Peyer's patch (tissue), 4 donors: ENCODE measurements around the gene DOCK1. TPM values are rescaled to one million over a fixed set of nuclear protein-coding genes. Genes with fewer than 3 reads are reported as not detected.

Experiments used
- DNase-seq, 3 donors: peaks; one replicate each; pipeline ENCODE4 v3.0.0-alpha.2; 2017 to 2019
- H3K27ac ChIP-seq, 4 donors: fragments of 200-600 bp; sonication (generic); one replicate each; pipeline ENCODE4 v1.5.1; 2016 to 2019
- H3K27me3 ChIP-seq, 2 donors: fragments of 200-600 bp; sonication (generic); one replicate each; pipeline ENCODE4 v1.5.1; 2019
- H3K36me3 ChIP-seq, 3 donors: fragments of 200-600 bp; sonication (generic); one replicate each; pipeline ENCODE4 v1.5.1; 2016 to 2019
- H3K4me1 ChIP-seq, 4 donors: fragments of 200-600 bp; sonication (generic); one replicate each; pipeline ENCODE4 v1.5.1; 2016 to 2019
- H3K4me3 ChIP-seq, 4 donors: fragments of 200-600 bp; sonication (generic); 1 replicate in 3 of 4; 2 replicates in 1 of 4; pipeline ENCODE4 v1.5.1; 2016 to 2019; ENCODE audit warnings: mild to moderate bottlenecking in 1 of 4
- H3K9me3 ChIP-seq, 4 donors: fragments of 200-600 bp; sonication (generic); one replicate each; pipeline ENCODE4 v1.5.1; 2016 to 2019; ENCODE audit warnings: mild to moderate bottlenecking in 1 of 4
- POLR2A ChIP-seq, 2 donors: fragments of 450-650 bp; IDR thresholded peaks; one replicate each; pipeline ENCODE4 v1.5.1; 2017; ENCODE audit warnings: antibody characterized with exemption in 2 of 2, mild to moderate bottlenecking in 2 of 2, moderate library complexity in 2 of 2
- total RNA-seq, 4 donors: library from RNA; depleted of rRNA; stranded (reverse); fragments of >200 nt; gene quantifications; one replicate each; pipeline ENCODE4 v1.1.0, GENCODE V29; 2016
- TF ChIP-seq, protein P1 (sequence below), 6 experiments: fragments of 450-650 bp in 4 of 6; fragments of 200-600 bp in 2 of 6; sonication (generic) in 1 of 6; IDR thresholded peaks; one replicate each; pipeline ENCODE4 v1.5.1; 2017 to 2019; ENCODE audit warnings: antibody characterized with exemption in 6 of 6, mild to moderate bottlenecking in 3 of 6, moderate library complexity in 1 of 6

Gene DOCK1
- total RNA-seq, 4 donors from 2014 or later = 42.0 to 117 (median 92.2) TPM

DNA sequence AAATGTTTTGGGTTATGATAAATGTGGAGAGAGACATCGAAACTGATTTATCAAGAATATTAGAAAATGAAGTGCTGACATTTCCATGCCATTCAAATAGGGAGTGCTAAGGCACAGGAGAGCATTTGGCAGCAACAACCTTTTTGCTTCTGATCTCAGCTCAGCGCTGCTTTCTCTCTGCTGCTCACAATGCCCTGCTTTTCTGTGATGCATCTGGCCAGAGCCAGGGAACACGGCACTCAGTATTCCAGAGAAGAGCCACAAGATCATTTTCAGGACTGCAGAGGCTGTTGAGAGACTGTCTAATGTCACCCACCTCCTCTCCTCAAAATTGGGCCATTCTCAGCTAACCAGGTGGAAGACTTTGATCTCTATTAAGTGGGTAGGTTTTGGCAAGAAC is 263.0 kb downstream of the DOCK1 start:
- Histone ChIP-seq H3K9me3 (no peaks in the 10 kb centered on the region), H3K4me1 (no peaks in the 10 kb centered on the region), H3K27ac (no peak overlapping the region), H3K27me3 (no peaks in the 10 kb centered on the region), H3K36me3 (no peaks in the 10 kb centered on the region), H3K4me3 (no peak overlapping the region)
- no peak for TF ChIP-seq POLR2A (IDR thresholded peaks at IDR 0.05)
- TF ChIP-seq, protein P1, sequence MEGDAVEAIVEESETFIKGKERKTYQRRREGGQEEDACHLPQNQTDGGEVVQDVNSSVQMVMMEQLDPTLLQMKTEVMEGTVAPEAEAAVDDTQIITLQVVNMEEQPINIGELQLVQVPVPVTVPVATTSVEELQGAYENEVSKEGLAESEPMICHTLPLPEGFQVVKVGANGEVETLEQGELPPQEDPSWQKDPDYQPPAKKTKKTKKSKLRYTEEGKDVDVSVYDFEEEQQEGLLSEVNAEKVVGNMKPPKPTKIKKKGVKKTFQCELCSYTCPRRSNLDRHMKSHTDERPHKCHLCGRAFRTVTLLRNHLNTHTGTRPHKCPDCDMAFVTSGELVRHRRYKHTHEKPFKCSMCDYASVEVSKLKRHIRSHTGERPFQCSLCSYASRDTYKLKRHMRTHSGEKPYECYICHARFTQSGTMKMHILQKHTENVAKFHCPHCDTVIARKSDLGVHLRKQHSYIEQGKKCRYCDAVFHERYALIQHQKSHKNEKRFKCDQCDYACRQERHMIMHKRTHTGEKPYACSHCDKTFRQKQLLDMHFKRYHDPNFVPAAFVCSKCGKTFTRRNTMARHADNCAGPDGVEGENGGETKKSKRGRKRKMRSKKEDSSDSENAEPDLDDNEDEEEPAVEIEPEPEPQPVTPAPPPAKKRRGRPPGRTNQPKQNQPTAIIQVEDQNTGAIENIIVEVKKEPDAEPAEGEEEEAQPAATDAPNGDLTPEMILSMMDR (IDR thresholded peaks at IDR 0.05) = no peak
- DNase-seq = no peak

DNA sequence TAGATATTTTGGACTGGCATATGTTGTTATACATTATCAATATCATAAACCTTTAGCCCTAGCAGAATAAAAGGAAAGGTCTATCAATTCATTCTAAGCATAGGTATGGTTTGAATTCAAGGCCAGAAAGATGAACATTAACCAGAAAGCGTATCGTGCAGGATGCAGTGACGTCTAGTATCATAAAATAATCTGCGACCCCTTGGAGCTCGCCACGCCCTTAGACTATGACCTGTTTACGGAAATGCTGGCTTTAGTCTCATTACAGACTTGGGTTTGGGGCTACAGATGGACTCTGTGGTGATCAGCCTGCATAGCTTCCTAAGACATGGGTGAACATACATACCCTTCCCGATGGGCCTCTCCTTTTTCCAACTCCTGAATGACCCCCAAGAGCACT is 269.6 kb downstream of the DOCK1 start:
- Histone ChIP-seq H3K4me1 (peaks cover 0 to 8% (median 0%) of the 10 kb centered on the region in 4 donors), H3K27ac (no peak overlapping the region), H3K4me3 (no peak overlapping the region), H3K9me3 (no peaks in the 10 kb centered on the region), H3K27me3 (no peaks in the 10 kb centered on the region), H3K36me3 (no peaks in the 10 kb centered on the region)
- DNase-seq = no peak
- TF ChIP-seq, protein P1 (IDR thresholded peaks at IDR 0.05) = no peak
- no peak for TF ChIP-seq POLR2A (IDR thresholded peaks at IDR 0.05)

DNA sequence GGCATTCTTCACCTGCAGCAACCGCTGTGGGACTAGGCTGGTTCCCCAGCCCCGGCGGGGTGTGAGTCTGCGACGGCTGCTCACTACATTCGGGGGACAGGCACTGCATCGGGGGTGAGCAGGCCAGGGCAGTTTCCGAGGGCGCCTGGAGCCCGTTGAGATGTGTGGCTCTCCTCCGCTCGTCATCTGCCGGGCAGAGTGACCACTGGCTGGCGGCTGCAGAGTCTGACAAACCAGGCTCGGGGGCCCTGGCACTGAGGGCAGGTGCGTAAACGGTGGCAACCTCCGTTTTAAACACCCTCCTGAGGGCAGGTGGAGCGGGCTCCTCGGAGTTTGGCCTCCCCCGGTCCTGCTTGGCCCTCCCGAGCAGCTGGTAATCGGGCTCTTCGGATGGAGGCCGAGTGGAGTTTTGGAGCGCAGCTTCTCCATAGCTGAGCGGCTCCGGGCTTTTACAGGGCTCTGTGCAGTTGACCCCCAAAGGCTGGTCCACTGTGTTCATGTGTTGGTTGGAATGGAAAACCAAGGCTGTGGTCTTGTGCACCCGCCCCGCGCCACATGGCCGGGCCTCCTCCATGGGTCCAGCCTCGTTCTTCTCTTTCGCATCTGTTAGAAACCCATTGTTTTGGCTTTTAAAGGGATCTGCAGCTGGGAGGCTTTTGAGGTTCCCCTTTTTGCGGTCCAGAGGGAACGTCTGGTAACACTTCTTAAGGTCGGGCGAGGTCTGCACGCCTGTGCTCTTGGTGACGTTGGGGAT is 270.3 kb downstream of the DOCK1 start:
- no peak for DNase-seq
- no peak for TF ChIP-seq POLR2A (IDR thresholded peaks at IDR 0.05)
- TF ChIP-seq, protein P1 (IDR thresholded peaks at IDR 0.05) = no peak
- H3K27me3 ChIP-seq = no peaks in the 10 kb centered on the region
- H3K27ac ChIP-seq = no peak overlapping the region
- no peaks in the 10 kb centered on the region for H3K9me3 ChIP-seq
- no peak overlapping the region for H3K4me3 ChIP-seq
- H3K4me1 ChIP-seq = peaks cover 0 to 8% (median 0%) of the 10 kb centered on the region in 4 donors
- H3K36me3 ChIP-seq = no peaks in the 10 kb centered on the region

DNA sequence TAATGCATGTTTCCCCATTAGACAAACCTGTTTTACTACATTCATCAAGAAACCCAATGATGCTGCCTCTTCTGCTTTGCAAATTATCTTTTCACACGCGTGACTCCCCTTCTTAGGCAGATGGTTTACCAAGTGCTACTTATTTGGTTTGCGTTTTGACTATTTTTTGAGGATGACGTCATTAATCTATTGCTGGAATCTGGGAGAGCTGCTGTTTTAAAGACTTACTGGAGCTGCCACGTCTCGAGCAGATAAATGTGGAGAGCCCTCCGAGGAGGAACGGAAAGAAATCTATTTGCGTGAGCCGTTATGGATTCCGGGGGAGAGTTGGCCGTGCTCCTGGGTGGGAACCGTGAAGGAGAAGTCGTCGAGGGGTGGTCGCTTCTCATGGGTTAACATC is 271.4 kb downstream of the DOCK1 start:
- Histone ChIP-seq H3K4me3 (no peak overlapping the region), H3K9me3 (no peaks in the 10 kb centered on the region), H3K4me1 (peaks cover 0 to 8% (median 0%) of the 10 kb centered on the region in 4 donors), H3K27ac (no peak overlapping the region), H3K27me3 (no peaks in the 10 kb centered on the region), H3K36me3 (no peaks in the 10 kb centered on the region)
- TF ChIP-seq, protein P1 (IDR thresholded peaks at IDR 0.05) = no peak
- TF ChIP-seq POLR2A (IDR thresholded peaks at IDR 0.05) = no peak
- no peak for DNase-seq

DNA sequence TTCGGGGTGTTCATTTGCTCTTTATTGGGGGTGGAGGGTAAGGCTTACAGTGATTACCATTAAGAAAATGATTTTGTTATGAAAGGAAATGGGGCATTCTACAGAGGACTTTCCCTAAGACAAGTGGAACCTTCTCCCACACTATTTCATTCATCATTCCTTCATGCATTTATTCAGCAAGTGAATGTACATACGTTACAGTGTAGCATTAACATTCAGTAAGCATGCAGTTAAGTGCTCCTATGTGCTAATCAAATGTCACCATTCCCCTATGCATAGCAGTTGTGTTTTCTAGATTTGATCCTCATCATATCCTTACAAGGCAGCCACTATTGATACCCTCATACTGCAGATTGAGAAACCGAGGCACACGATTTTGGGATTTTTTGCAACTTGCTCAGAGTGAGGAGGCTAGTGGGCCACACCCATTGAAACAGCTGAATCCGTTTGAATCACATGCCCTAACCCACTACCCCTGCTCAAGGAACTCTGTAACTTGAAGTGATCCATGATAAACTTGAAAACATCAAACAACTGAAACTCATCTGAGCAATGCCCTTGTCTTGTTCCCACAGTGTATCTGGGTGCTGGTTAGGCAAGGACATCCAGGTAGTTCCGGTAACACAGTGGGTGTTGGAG is 274.5 kb downstream of the DOCK1 start:
- TF ChIP-seq POLR2A (IDR thresholded peaks at IDR 0.05) = no peak
- TF ChIP-seq, protein P1 (IDR thresholded peaks at IDR 0.05) = no peak
- DNase-seq = no peak
- no peak overlapping the region for H3K4me3 ChIP-seq

More for the DNA sequence above, 274.5 kb downstream of the DOCK1 start:
- no peaks in the 10 kb centered on the region for H3K9me3 ChIP-seq
- H3K4me1 ChIP-seq = no peaks in the 10 kb centered on the region
- no peak overlapping the region for H3K27ac ChIP-seq
- no peaks in the 10 kb centered on the region for H3K36me3 ChIP-seq
- H3K27me3 ChIP-seq = no peaks in the 10 kb centered on the region
